Fibroblast of lung (primary cell): ENCODE data around the gene HDC. TPM values are rescaled to one million over a fixed set of nuclear protein-coding genes. Genes with fewer than 3 reads are reported as not detected.

ENCODE experiments used
- DNase-seq, 2 donors: peaks; one replicate each; pipeline versions ENCODE4 v3.0.0 to v3.0.0-alpha.2; 2010; ENCODE audit warnings: low read depth in 2 of 2
- H2AFZ ChIP-seq: 2 replicates; pipeline ENCODE4 v1.5.1; 2012; ENCODE audit warnings: low read length, control low read depth, inconsistent platforms
- H3K27ac ChIP-seq: 2 replicates; pipeline ENCODE4 v1.5.1; 2011; ENCODE audit warnings: low read length, control low read depth; ENCODE audit not compliant: insufficient read depth
- H3K27me3 ChIP-seq: 2 replicates; pipeline ENCODE4 v1.5.1; 2011; ENCODE audit warnings: mild to moderate bottlenecking, low read length; ENCODE audit not compliant: control insufficient read depth, insufficient read depth
- H3K36me3 ChIP-seq: 2 replicates; pipeline ENCODE4 v1.5.1; 2011; ENCODE audit warnings: low read length; ENCODE audit not compliant: control insufficient read depth, insufficient read depth
- H3K4me1 ChIP-seq: 2 replicates; pipeline ENCODE4 v1.5.1; 2011; ENCODE audit warnings: low read length; ENCODE audit not compliant: control insufficient read depth, insufficient read depth; ENCODE audit errors: extremely low read depth
- H3K4me2 ChIP-seq: 2 replicates; pipeline ENCODE4 v1.5.1; 2011; ENCODE audit warnings: low read length, control low read depth; ENCODE audit not compliant: insufficient read depth; ENCODE audit errors: extremely low read depth
- H3K4me3 ChIP-seq, 4 experiments: fragments of 200-600 bp in 1 of 4; sonication (generic) in 1 of 4; replicated peaks in 1 of 4; 2 replicates each; pipeline ENCODE4 v1.5.1; 2011 to 2016; ENCODE audit warnings: low read length in 4 of 4, low read depth in 3 of 4, mild to moderate bottlenecking in 3 of 4, control low read depth in 2 of 4, inconsistent platforms in 1 of 4, mixed read lengths in 1 of 4; ENCODE audit not compliant: insufficient read depth in 1 of 4; ENCODE audit errors: control extremely low read depth in 1 of 4
- H3K79me2 ChIP-seq: 2 replicates; pipeline ENCODE4 v1.5.1; 2012; ENCODE audit warnings: mild to moderate bottlenecking, low read length, inconsistent platforms; ENCODE audit not compliant: control insufficient read depth, insufficient read depth
- H3K9ac ChIP-seq: 2 replicates; pipeline ENCODE4 v1.5.1; 2011; ENCODE audit warnings: mild to moderate bottlenecking, low read length, control low read depth; ENCODE audit not compliant: insufficient read depth
- H3K9me3 ChIP-seq: 2 replicates; pipeline ENCODE4 v1.5.1; 2012; ENCODE audit warnings: low read depth, low read length; ENCODE audit not compliant: control insufficient read depth, insufficient read depth
- H4K20me1 ChIP-seq: 2 replicates; pipeline ENCODE4 v1.5.1; 2011; ENCODE audit warnings: low read length; ENCODE audit not compliant: control insufficient read depth, insufficient read depth; ENCODE audit errors: extremely low read depth
- EZH2 ChIP-seq: IDR thresholded peaks from 2 replicates; pipeline ENCODE4 v1.5.1; 2012; ENCODE audit warnings: low read length, control low read depth, mild to moderate bottlenecking; ENCODE audit errors: missing control alignments
- polyA plus RNA-seq, 2 donors: library from polyadenylated mRNA; depleted of rRNA in 1 of 2; stranded (reverse) in 1 of 2; unstranded in 1 of 2; fragments of >200 nt; gene quantifications; 2 replicates each; pipeline ENCODE4 v1.2.1, GENCODE V29; 2011 to 2012; ENCODE audit warnings: missing spikeins in 1 of 2
- total RNA-seq: library from RNA; depleted of rRNA; stranded (reverse); fragments of >200 nt; gene quantifications from 2 replicates; pipeline ENCODE4 v1.2.1, GENCODE V29; 2014
- TF ChIP-seq, protein P1 (sequence below), 2 donors: IDR thresholded peaks in 1 of 2; conservative IDR thresholded peaks in 1 of 2; 1 replicate in 1 of 2; 2 replicates in 1 of 2; pipeline ENCODE4 v1.5.1; 2011 to 2012; ENCODE audit warnings: low read length in 2 of 2, control low read depth in 1 of 2, inconsistent platforms in 1 of 2, low read depth in 1 of 2, mild to moderate bottlenecking in 1 of 2

The HDC gene
- total and polyA plus RNA-seq, 2 donors (not counting 1 experiment from before 2014, with no cell fraction given): not detected

- no peak overlapping the region for H2AFZ ChIP-seq
- H4K20me1 ChIP-seq: no peaks in the 10 kb centered on the region
- no peaks in the 10 kb centered on the region for H3K79me2 ChIP-seq
- DNase-seq: no peak
- no peak overlapping the region for H3K9ac ChIP-seq
- TF ChIP-seq, protein P1, sequence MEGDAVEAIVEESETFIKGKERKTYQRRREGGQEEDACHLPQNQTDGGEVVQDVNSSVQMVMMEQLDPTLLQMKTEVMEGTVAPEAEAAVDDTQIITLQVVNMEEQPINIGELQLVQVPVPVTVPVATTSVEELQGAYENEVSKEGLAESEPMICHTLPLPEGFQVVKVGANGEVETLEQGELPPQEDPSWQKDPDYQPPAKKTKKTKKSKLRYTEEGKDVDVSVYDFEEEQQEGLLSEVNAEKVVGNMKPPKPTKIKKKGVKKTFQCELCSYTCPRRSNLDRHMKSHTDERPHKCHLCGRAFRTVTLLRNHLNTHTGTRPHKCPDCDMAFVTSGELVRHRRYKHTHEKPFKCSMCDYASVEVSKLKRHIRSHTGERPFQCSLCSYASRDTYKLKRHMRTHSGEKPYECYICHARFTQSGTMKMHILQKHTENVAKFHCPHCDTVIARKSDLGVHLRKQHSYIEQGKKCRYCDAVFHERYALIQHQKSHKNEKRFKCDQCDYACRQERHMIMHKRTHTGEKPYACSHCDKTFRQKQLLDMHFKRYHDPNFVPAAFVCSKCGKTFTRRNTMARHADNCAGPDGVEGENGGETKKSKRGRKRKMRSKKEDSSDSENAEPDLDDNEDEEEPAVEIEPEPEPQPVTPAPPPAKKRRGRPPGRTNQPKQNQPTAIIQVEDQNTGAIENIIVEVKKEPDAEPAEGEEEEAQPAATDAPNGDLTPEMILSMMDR (conservative IDR thresholded peaks at IDR 0.05 in 1 of 2, IDR thresholded peaks at IDR 0.05 in 1 of 2; ENCODE audit: low read depth in 1 of 2, low read length in 2 of 2): no peak
- no peak for TF ChIP-seq EZH2
- H3K27ac ChIP-seq: no peak overlapping the region
- H3K36me3 ChIP-seq: peaks cover 2% of the 10 kb centered on the region
- no peak overlapping the region for H3K4me2 ChIP-seq
- no peaks in the 10 kb centered on the region for H3K9me3 ChIP-seq
- H3K27me3 ChIP-seq: no peaks in the 10 kb centered on the region
- H3K4me1 ChIP-seq: no peaks in the 10 kb centered on the region
- no peak overlapping the region for H3K4me3 ChIP-seq
These were observed 39.3 kb upstream of the HDC start for GRCh38 chr15:50304836-50305235.

GRCh38 chr15:50302581-50302980 lies 37.1 kb upstream of the HDC start:
- no peak overlapping the region for H2AFZ ChIP-seq
- no peak overlapping the region for H3K4me2 ChIP-seq
- no peak overlapping the region for H3K9ac ChIP-seq
- no peaks in the 10 kb centered on the region for H3K9me3 ChIP-seq
- no peak for TF ChIP-seq EZH2
- TF ChIP-seq, protein P1 (conservative IDR thresholded peaks at IDR 0.05 in 1 of 2, IDR thresholded peaks at IDR 0.05 in 1 of 2; ENCODE audit: low read depth in 1 of 2, low read length in 2 of 2): no peak
- no peaks in the 10 kb centered on the region for H4K20me1 ChIP-seq
- no peaks in the 10 kb centered on the region for H3K27me3 ChIP-seq
- H3K4me1 ChIP-seq: no peaks in the 10 kb centered on the region
- H3K27ac ChIP-seq: no peak overlapping the region
- no peak overlapping the region for H3K4me3 ChIP-seq
- H3K79me2 ChIP-seq: no peaks in the 10 kb centered on the region
- H3K36me3 ChIP-seq: peaks cover 2% of the 10 kb centered on the region
- no peak for DNase-seq

GRCh38 chr15:50298340-50298739 lies 32.8 kb upstream of the HDC start:
- Histone ChIP-seq H3K4me3 (no peak overlapping the region), H2AFZ (no peak overlapping the region), H3K9me3 (no peaks in the 10 kb centered on the region), H3K4me1 (no peaks in the 10 kb centered on the region), H3K27ac (no peak overlapping the region), H3K9ac (no peak overlapping the region), H3K79me2 (no peaks in the 10 kb centered on the region), H3K36me3 (peaks cover 2% of the 10 kb centered on the region), H4K20me1 (no peaks in the 10 kb centered on the region), H3K27me3 (no peaks in the 10 kb centered on the region), H3K4me2 (no peak overlapping the region)
- TF ChIP-seq, protein P1 (conservative IDR thresholded peaks at IDR 0.05 in 1 of 2, IDR thresholded peaks at IDR 0.05 in 1 of 2; ENCODE audit: low read depth in 1 of 2, low read length in 2 of 2): no peak
- no peak for TF ChIP-seq EZH2
- peak in 1 of 2 donors; percentile 17 for DNase-seq
